HAP-1 (cell line): Measurements from ENCODE around the gene ZDHHC8.
A peak's percentile ranks its signal among the peaks of the same experiment; 100 is the strongest.
"Not testable (repeated sequence)": the region's sequence is repeated elsewhere in the genome, so short reads cannot be mapped to it uniquely, and the experiment has no call there.

Experiments
- DNase-seq, 2 experiments: peaks; one replicate each; pipeline ENCODE4 v3.0.0-alpha.2; 2016 to 2020; ENCODE audit warnings: low spot score in 2 of 2
- H3K27me3 ChIP-seq: fragments of 250-450 bp; sonication (Bioruptor Pico); 2 replicates; pipeline ENCODE4 v1.5.1; 2020; ENCODE audit warnings: low read depth, mild to moderate bottlenecking, moderate library complexity
- H3K36me3 ChIP-seq: fragments of 250-450 bp; sonication (Bioruptor Pico); replicated peaks from 2 replicates; pipeline ENCODE4 v1.5.1; 2020; ENCODE audit warnings: mild to moderate bottlenecking
- H3K4me1 ChIP-seq: fragments of 250-450 bp; sonication (Bioruptor Pico); 2 replicates; pipeline ENCODE4 v1.5.1; 2020; ENCODE audit warnings: mild to moderate bottlenecking
- H3K4me3 ChIP-seq: fragments of 250-450 bp; sonication (Bioruptor Pico); 2 replicates; pipeline ENCODE4 v1.5.1; 2020; ENCODE audit warnings: mild to moderate bottlenecking, moderate library complexity
- H3K9me3 ChIP-seq: fragments of 250-450 bp; sonication (Bioruptor Pico); 2 replicates; pipeline ENCODE4 v1.5.1; 2020; ENCODE audit warnings: mild to moderate bottlenecking, moderate library complexity
- in situ Hi-C: fragments of 300-500 bp; cut with MboI; formaldehyde crosslinking; loops from 3 replicates; pipeline ENCODE4 v1.14.3; 2020; ENCODE audit warnings: low sequenced_read_pairs, inconsistent platforms, mixed read lengths

Gene ZDHHC8

DNA sequence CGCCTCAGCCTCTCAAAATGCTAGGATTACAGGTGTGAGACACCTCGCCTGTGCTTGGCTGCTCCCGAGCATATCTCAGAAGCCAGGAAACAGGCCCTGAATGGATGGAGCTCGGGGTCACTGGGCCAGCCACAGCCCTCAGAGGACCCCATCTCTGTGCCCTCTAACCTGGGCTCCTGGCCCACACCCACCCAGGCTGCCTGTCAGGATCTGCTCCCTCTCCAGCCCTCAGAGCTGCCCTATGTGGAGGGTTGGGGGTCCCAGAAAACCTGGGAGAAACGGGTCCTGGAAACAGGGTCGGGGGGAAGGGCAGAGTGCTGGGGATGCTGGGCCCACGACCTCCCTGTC lies 24.4 kb downstream of the ZDHHC8 start:
- Histone ChIP-seq H3K27me3 (0 out of 2 replicates have a peak, but pooled peaks cover 2% of the 10 kb centered on the region), H3K36me3 (no peaks in the 10 kb centered on the region), H3K4me1 (no peaks in the 10 kb centered on the region), H3K9me3 (no peaks in the 10 kb centered on the region), H3K4me3 (no peak overlapping the region)
- in situ Hi-C loops: loop anchor here (5.0 to 10.0 kb wide), 2 partner anchors 136 to 299 kb away; no protein-coding TSS in a partner anchor
- no peak for DNase-seq

DNA sequence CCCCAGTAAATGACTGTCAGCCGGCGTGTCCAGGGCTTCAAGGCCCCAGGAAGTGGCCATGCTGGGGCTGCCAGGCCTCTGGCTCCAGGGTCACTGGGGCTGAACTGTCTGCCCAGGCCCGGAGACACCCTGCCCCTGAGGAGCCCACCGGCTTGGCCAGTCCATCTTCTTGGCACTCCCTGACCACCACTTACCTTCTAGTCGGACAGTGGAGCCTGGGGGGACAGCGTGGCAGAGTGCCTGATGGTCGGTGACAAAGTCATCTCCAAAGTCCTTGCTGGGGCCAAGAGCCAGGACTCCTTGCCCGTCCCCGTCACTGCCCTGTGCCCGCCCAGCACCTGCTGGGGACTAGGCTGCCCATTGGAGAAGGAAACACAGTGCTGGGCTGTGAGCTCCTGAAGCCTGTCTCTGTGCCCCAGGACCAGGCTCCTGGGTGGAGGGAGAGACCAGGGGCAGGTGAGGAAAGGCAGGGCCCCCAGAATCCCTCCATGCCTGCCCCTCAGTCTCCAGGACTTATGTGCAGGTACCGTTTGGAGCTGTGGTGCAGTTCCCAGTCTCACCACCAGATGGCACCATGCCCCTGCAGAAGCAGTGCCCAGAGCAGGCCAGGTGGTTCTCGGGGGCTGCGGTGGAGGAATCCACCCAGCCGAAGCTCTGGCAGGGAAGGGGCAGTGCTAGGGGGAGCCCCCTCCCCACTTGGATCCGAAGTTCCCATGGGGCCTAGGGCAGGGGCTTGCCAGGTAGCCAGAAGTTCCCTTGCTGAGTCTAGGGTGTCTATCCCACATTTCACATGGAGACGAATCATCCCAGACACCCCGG lies 25.2 kb downstream of the ZDHHC8 start:
- Histone ChIP-seq H3K4me1 (no peaks in the 10 kb centered on the region), H3K36me3 (no peaks in the 10 kb centered on the region), H3K9me3 (no peaks in the 10 kb centered on the region), H3K27me3 (0 out of 2 replicates have a peak, but pooled peaks cover 2% of the 10 kb centered on the region), H3K4me3 (no peak overlapping the region)
- DNase-seq: peak; percentile 38 to 93
- in situ Hi-C loops: loop anchor here (5.0 to 10.0 kb wide), 2 partner anchors 135 to 298 kb away; no protein-coding TSS in a partner anchor

DNA sequence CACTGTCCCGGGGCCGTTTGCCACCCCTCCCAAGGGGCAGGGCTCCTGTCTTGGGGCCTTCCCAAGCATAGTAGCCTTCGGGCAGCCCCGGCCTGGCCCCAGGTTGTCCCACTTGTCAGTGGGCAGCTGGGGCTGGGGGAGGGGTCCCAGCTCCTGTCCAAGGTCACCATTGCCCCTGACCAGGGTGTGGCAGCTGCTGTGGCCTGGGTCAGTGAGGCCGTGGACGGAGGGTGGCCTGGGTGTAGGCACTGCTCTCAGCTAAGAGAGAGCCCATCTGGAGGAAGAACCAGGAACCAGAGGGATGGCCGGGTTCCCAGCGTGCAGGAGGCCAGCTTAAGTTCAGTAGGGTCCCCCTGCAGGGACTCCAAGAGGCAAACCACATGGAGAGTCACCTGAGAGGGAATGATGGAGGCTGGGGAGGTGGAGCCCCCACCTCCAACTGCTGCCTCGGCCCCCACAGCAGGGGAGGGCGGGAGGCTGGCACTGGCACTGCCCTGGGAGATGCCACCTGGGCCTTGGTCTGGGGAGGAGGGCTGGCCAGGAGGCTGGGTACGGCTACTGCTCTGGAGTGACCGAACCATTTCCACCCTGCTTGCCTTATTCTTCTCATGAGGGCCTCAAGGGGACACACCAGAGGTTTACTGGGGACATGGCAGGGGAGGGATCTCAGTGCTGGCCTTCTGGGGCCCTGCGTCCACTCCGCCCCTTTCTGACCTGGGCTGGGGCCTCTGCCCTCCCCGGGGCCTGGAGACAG lies 26.0 kb downstream of the ZDHHC8 start:
- no peaks in the 10 kb centered on the region for H3K36me3 ChIP-seq
- H3K9me3 ChIP-seq: no peaks in the 10 kb centered on the region
- no peak for DNase-seq
- H3K4me3 ChIP-seq: no peak overlapping the region
- H3K27me3 ChIP-seq: 0 out of 2 replicates have a peak, but pooled peaks cover 2% of the 10 kb centered on the region
- H3K4me1 ChIP-seq: no peaks in the 10 kb centered on the region
- in situ Hi-C loops: loop anchor here (5.0 to 10.0 kb wide), 2 partner anchors 135 to 297 kb away; no protein-coding TSS in a partner anchor

DNA sequence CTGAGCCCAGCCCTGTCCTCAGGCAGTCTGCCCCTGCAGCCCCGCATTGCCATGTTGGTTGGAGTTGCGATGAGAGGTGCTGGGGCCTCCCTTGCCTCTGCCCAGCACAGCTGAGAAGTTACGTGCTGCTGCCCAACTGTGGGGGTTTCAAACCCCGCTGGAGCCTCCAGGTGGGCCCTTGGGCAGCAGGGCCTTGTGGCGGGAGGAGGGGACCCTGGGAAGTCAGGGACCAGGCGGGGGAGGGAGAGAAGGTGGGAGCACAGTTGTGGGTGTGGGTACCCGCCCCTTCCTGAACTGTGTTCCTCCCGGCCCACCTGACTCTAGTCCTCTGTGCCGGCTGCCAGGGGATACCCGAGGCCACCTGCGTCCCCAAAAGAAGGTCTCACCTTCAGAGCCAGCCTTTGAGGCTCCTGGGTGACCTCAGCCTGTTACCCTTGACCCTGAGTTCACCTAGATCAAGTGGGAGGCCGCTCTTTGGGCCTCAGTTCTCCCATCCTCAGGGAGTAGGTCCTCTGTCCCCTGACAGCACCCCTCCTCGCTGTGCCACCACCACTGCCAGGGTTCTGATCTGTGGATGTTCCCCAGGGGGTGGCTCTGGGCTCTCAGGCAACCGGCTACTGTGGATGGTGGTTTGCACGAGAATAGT lies 26.9 kb downstream of the ZDHHC8 start:
- in situ Hi-C loops: loop anchor here (5.0 to 10.0 kb wide), 2 partner anchors 134 to 296 kb away; no protein-coding TSS in a partner anchor
- no peak for DNase-seq
- Histone ChIP-seq H3K4me1 (no peaks in the 10 kb centered on the region), H3K36me3 (no peaks in the 10 kb centered on the region), H3K4me3 (no peak overlapping the region), H3K27me3 (0 out of 2 replicates have a peak, but pooled peaks cover 2% of the 10 kb centered on the region), H3K9me3 (no peaks in the 10 kb centered on the region)

DNA sequence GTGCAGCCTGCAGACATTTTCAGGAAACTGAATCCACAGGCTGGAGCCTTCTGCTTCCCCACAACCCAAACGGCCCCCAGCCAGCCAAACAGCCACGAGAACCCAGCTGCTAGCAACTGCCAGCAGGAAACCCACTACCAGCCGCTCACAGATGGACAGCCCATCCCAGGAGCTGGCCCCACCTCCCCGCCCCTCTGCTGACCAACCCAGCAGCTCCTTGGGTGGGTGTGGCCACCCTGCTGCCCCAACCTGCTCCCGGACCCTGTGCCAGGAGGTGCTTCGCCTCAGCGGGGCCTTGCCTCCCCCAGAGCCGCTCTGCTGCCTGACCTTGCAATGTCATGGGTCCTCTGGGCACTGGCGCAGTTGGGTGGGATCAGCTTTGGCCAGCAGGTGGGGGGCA lies 27.5 kb downstream of the ZDHHC8 start:
- Histone ChIP-seq H3K27me3 (0 out of 2 replicates have a peak, but pooled peaks cover 2% of the 10 kb centered on the region), H3K9me3 (no peaks in the 10 kb centered on the region), H3K4me1 (no peaks in the 10 kb centered on the region), H3K36me3 (no peaks in the 10 kb centered on the region), H3K4me3 (no peak overlapping the region)
- in situ Hi-C loops: loop anchor here (5.0 to 10.0 kb wide), 2 partner anchors 133 to 296 kb away; no protein-coding TSS in a partner anchor
- DNase-seq: peak in 1 of 2 experiments; percentile 45

DNA sequence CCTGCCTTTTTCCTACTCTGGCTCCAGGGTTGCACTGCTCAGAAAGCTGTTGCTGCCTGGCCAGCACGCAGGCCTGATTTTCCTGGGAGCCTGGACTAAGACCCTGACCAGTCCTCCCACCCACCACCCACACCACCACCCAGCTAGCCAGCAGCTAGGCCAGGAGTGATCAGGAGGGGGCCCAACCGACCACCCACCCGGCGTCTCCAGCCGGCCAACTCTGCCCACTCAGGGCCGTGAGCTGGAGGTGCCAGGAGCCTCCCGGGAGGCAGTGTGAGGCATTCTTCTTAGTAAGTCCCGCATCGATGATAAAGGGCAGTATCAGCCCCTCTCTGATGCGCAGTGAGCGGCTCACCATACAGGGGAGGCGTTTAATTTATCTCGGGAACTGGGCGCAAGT lies 27.9 kb downstream of the ZDHHC8 start:
- H3K4me1 ChIP-seq, H3K36me3 ChIP-seq, H3K27me3 ChIP-seq, H3K4me3 ChIP-seq, DNase-seq, H3K9me3 ChIP-seq: not testable (repeated sequence)
- in situ Hi-C loops: loop anchor here (5.0 to 10.0 kb wide), 2 partner anchors 133 to 295 kb away; no protein-coding TSS in a partner anchor

DNA sequence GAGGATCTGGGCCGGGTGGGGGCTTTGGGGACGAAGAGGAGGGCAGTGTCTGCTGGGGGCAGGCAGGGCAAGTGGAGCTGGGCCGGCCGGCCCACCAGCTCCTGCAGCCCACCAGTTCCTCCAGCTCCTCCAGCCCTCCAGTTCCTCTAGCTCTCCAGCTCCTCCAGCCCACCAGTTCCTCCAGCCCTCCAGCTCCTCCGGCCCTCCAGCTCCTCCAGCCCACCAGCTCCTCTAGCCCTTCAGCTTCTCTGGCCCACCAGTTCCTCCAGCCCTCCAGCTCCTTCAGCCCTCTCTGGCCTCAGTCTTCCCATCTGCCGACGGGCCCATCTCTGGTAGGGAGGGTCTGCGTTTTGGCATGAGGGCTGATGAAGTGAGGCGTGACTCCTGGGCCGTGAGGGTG lies 28.4 kb downstream of the ZDHHC8 start:
- Histone ChIP-seq H3K4me3 (no peak overlapping the region), H3K27me3 (0 out of 2 replicates have a peak, but pooled peaks cover 2% of the 10 kb centered on the region), H3K36me3 (no peaks in the 10 kb centered on the region), H3K9me3 (no peaks in the 10 kb centered on the region), H3K4me1 (no peaks in the 10 kb centered on the region)
- in situ Hi-C loops: no loop called here
- DNase-seq: no peak

DNA sequence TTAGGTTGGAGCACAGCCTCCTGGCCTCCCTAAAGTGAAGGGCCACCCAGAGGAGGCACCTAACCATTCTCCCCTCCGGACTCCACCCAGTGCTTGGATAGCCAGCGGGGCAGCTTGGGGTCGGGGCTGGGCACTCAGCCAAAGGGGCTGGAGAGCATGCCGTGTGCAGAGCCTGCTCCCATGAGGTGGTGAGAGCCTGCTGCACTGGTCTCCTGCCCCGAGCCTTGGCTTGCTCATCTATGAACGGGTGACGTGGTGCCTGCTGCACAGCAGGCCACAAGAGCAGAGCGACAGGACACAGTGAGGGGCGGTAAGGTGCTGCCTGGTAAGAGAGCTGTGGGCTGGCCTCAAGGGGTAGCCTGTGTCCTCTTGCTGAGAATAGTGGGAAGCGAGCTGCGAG lies 33.3 kb downstream of the ZDHHC8 start:
- no peak overlapping the region for H3K4me3 ChIP-seq
- no peaks in the 10 kb centered on the region for H3K9me3 ChIP-seq
- no peak for DNase-seq
- no peaks in the 10 kb centered on the region for H3K36me3 ChIP-seq
- in situ Hi-C loops: no loop called here
- no peaks in the 10 kb centered on the region for H3K4me1 ChIP-seq
- H3K27me3 ChIP-seq: no peaks in the 10 kb centered on the region

DNA sequence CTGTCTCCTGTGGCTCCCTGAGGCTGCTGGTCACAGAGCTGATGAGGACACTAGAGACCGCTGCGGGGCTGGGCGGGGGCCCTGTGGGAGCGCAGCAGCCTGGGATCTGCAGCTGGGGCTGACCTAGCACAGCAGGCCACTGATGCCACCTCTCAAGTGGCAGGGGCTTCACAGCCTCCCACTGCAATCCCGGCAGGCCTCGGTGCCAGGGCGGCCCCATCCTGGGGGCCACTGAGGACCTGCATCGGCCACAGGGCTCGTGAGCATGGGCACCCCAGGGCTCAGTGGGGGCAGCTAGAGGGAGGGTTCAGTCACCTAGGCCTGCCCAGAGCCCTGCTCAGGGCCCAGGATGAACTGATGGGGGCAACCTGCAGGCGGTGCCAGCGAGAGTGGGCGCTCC lies 33.8 kb downstream of the ZDHHC8 start:
- in situ Hi-C loops: no loop called here
- Histone ChIP-seq H3K9me3 (no peaks in the 10 kb centered on the region), H3K36me3 (no peaks in the 10 kb centered on the region), H3K4me1 (no peaks in the 10 kb centered on the region), H3K4me3 (no peak overlapping the region), H3K27me3 (no peaks in the 10 kb centered on the region)
- no peak for DNase-seq

DNA sequence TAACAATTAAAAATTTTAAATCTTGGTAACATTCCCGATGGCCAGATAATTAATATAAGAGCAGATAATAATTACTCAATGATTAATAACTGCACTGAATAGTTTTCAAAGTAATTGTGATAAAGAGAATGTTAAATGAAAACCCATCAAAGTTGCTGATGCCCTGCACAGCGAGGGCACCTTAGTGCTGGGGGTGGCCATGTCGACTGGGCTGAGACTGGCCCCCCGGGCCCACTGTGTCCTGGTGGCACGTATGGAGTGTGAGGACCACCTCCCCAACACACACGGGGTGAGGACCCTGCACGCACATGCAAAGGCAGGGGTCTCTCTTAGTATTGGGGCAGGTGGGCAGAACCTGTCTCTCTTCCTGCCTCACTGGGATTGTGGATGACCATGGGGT lies 34.3 kb downstream of the ZDHHC8 start:
- in situ Hi-C loops: no loop called here
- Histone ChIP-seq H3K27me3 (no peaks in the 10 kb centered on the region), H3K36me3 (no peaks in the 10 kb centered on the region), H3K4me3 (no peak overlapping the region), H3K9me3 (no peaks in the 10 kb centered on the region), H3K4me1 (no peaks in the 10 kb centered on the region)
- no peak for DNase-seq

DNA sequence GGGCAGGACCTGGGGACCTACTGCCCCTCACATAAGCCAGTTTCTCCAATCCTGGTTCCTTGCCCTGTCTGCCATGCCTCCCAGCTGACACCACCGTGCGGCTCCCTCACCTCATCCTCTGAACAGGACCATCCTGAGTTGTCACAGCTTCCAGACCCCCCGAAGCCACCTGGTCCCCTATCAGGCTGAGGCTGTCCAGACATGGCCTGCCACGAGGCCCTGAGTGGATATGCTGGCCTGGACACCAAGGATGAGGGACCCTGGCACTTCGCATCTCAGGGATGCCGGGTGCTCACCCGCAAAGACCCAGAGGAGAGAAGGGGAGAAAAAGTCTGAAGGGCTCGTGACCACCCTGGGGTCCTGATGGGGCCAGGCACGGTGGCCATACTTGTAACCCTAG lies 35.1 kb downstream of the ZDHHC8 start:
- Histone ChIP-seq H3K4me1 (no peaks in the 10 kb centered on the region), H3K9me3 (no peaks in the 10 kb centered on the region), H3K27me3 (no peaks in the 10 kb centered on the region), H3K36me3 (no peaks in the 10 kb centered on the region), H3K4me3 (no peak overlapping the region)
- DNase-seq: no peak
- in situ Hi-C loops: no loop called here

DNA sequence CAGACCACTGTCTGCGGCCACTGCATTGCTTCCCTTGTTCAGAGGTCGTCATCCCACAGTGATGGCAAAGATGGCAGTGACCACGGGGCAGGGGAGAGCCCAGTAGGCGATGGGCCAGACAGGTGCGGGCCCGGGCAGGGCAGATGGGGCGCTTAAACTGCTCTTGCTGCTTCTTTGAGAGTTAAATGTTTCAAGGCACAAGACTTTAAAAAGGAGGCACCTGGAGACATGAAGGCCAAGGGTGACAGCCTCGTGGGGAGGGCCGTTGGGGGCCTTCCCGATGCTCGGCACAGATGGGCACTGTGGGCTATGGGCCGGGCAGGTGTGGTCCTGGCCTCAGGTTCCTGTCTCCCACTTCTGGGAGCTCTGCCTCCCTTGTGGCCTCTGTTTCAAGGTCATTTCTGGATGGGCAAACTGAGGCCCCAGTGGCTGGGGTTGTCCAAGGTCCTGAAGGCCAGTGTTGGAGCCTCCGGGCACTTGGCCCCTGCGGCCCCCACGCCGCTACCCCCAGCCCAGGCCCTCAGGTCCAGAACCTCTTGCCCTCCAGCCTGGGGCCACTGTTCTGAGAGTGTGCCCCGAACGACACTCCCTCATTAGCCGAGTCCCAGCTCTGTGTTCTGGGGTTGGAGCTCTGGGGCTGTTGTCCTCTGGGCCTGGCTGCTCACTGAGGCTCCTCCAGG lies 36.2 kb downstream of the ZDHHC8 start:
- in situ Hi-C loops: no loop called here
- Histone ChIP-seq H3K9me3 (no peaks in the 10 kb centered on the region), H3K27me3 (no peaks in the 10 kb centered on the region), H3K4me1 (no peaks in the 10 kb centered on the region), H3K36me3 (no peaks in the 10 kb centered on the region), H3K4me3 (no peak overlapping the region)
- no peak for DNase-seq

DNA sequence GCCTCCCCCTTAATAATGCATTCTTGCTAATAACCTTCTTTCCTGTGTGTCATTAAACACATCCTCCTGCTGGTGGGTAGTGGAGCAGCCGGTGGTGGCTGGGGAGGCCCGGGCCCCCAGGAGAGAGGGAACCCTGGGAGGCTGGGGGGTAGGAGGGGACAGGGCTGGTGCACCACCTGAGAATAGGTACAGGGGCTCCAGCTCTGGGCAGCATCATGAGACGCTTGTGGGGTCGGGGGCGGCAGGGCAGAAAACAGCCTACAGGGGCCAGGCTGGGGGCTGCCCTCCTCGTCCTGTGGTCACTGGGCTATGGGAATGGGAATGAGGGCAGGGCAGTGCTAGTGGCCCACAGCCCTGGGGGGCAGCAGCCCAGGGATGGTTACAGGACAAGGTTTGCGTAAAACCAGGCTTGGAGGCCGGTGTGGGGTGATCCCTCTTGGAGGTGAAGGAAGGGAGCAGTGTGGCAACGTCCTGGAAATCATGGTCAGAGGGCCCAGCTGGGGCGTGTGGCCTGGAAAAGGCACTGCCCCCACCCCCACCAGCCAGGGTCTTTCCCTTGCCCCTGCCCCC lies 37.7 kb downstream of the ZDHHC8 start:
- DNase-seq: no peak
- in situ Hi-C loops: no loop called here
- Histone ChIP-seq H3K4me3 (no peak overlapping the region), H3K36me3 (no peaks in the 10 kb centered on the region), H3K4me1 (no peaks in the 10 kb centered on the region), H3K27me3 (no peaks in the 10 kb centered on the region), H3K9me3 (no peaks in the 10 kb centered on the region)
